KMS-11 (cell line): ENCODE results near the gene GPR18.

Experiments
- H2AFZ ChIP-seq: fragments of 200-600 bp; sonication (generic); 2 replicates; pipeline ENCODE4 v1.6.1; 2016; ENCODE audit warnings: antibody characterized with exemption, mixed run types, low read depth
- H3K27ac ChIP-seq: fragments of 200-600 bp; sonication (generic); 2 replicates; pipeline ENCODE4 v1.6.1; 2016; ENCODE audit warnings: mild to moderate bottlenecking, mixed run types
- H3K27me3 ChIP-seq: fragments of 200-600 bp; sonication (generic); 2 replicates; pipeline ENCODE4 v1.6.1; 2017; ENCODE audit warnings: mild to moderate bottlenecking, low read depth, mixed run types, moderate library complexity; ENCODE audit not compliant: insufficient read depth
- H3K36me3 ChIP-seq: fragments of 200-600 bp; sonication (generic); 2 replicates; pipeline ENCODE4 v1.6.1; 2017; ENCODE audit warnings: mild to moderate bottlenecking, mixed run types; ENCODE audit not compliant: insufficient read depth
- H3K4me1 ChIP-seq: fragments of 200-600 bp; sonication (generic); 2 replicates; pipeline ENCODE4 v1.6.1; 2016; ENCODE audit warnings: mild to moderate bottlenecking, low read depth, mixed run types; ENCODE audit not compliant: poor library complexity, severe bottlenecking
- H3K4me2 ChIP-seq: fragments of 200-600 bp; sonication (generic); 2 replicates; pipeline ENCODE4 v1.7.0; 2016; ENCODE audit warnings: mild to moderate bottlenecking, mixed run types
- H3K4me3 ChIP-seq: fragments of 200-600 bp; sonication (generic); IDR thresholded peaks from 2 replicates; pipeline ENCODE4 v1.6.1; 2017; ENCODE audit warnings: low read depth, low read length, mixed read lengths; ENCODE audit not compliant: insufficient read depth
- H3K79me2 ChIP-seq: fragments of 200-600 bp; sonication (generic); 2 replicates; pipeline ENCODE4 v1.6.1; 2016; ENCODE audit warnings: low read depth, mixed run types; ENCODE audit not compliant: insufficient read depth
- H3K9ac ChIP-seq: fragments of 200-600 bp; sonication (generic); 2 replicates; pipeline ENCODE4 v1.6.1; 2016; ENCODE audit warnings: mild to moderate bottlenecking, mixed run types
- H4K20me1 ChIP-seq: fragments of 200-600 bp; sonication (generic); 2 replicates; pipeline ENCODE4 v1.6.1; 2016; ENCODE audit warnings: mild to moderate bottlenecking, mixed run types; ENCODE audit not compliant: insufficient read depth
- CTCF ChIP-seq: fragments of 200-600 bp; sonication (generic); conservative IDR thresholded peaks from 2 replicates; pipeline ENCODE4 v1.6.1; 2017; ENCODE audit warnings: low read depth, mild to moderate bottlenecking, antibody characterized with exemption, low read length, moderate library complexity, mixed read lengths

The GPR18 gene

GRCh38 chr13:99298056-99298455 is 39.9 kb upstream of the GPR18 start:
- H3K9ac ChIP-seq = no peak overlapping the region
- no peaks in the 10 kb centered on the region for H4K20me1 ChIP-seq
- no peak overlapping the region for H2AFZ ChIP-seq
- no peak for TF ChIP-seq CTCF
- no peaks in the 10 kb centered on the region for H3K27me3 ChIP-seq
- H3K4me1 ChIP-seq = no peaks in the 10 kb centered on the region
- H3K4me2 ChIP-seq = no peak overlapping the region
- H3K27ac ChIP-seq = no peak overlapping the region
- no peak overlapping the region for H3K4me3 ChIP-seq
- no peaks in the 10 kb centered on the region for H3K36me3 ChIP-seq
- no peaks in the 10 kb centered on the region for H3K79me2 ChIP-seq

- Histone ChIP-seq H3K27me3 (no peaks in the 10 kb centered on the region), H3K27ac (no peak overlapping the region), H3K4me3 (no peak overlapping the region), H3K36me3 (no peaks in the 10 kb centered on the region), H2AFZ (no peak overlapping the region), H4K20me1 (no peaks in the 10 kb centered on the region), H3K9ac (no peak overlapping the region), H3K79me2 (no peaks in the 10 kb centered on the region), H3K4me2 (no peak overlapping the region), H3K4me1 (no peaks in the 10 kb centered on the region)
- no peak for TF ChIP-seq CTCF
Measured at GRCh38 chr13:99297331-99297730, 39.2 kb upstream of the GPR18 start.

- no peak overlapping the region for H3K4me3 ChIP-seq
- H2AFZ ChIP-seq = no peak overlapping the region
- H3K27me3 ChIP-seq = no peaks in the 10 kb centered on the region
- no peaks in the 10 kb centered on the region for H3K36me3 ChIP-seq
- H3K9ac ChIP-seq = no peak overlapping the region
- H4K20me1 ChIP-seq = no peaks in the 10 kb centered on the region
- no peak overlapping the region for H3K27ac ChIP-seq
- H3K4me1 ChIP-seq = no peaks in the 10 kb centered on the region
- H3K4me2 ChIP-seq = no peak overlapping the region
- TF ChIP-seq CTCF = no peak
- no peaks in the 10 kb centered on the region for H3K79me2 ChIP-seq
Measured at GRCh38 chr13:99296398-99296797, 38.2 kb upstream of the GPR18 start.

GRCh38 chr13:99295488-99296252 is 37.5 kb upstream of the GPR18 start:
- Histone ChIP-seq H3K9ac (no peak overlapping the region), H3K4me3 (no peak overlapping the region), H3K36me3 (no peaks in the 10 kb centered on the region), H3K4me2 (no peak overlapping the region), H3K4me1 (no peaks in the 10 kb centered on the region), H3K27ac (no peak overlapping the region), H3K79me2 (no peaks in the 10 kb centered on the region), H3K27me3 (no peaks in the 10 kb centered on the region), H2AFZ (no peak overlapping the region), H4K20me1 (no peaks in the 10 kb centered on the region)
- TF ChIP-seq CTCF = no peak
